ENCODE results near the gene VPS16. TPM values are rescaled to one million over a fixed set of nuclear protein-coding genes. Genes with fewer than 3 reads are reported as not detected.

Gene VPS16
- polyA plus RNA-seq, 1 experiment: 33.5 TPM

GRCh38 chr20:2871661-2872458 lies 31.3 kb downstream of the VPS16 start:
- H3K27me3 ChIP-seq (ENCODE audit: control insufficient read depth, insufficient read depth, low read length): no peaks in the 10 kb centered on the region
- H3K4me3 ChIP-seq (ENCODE audit: low read depth, low read length): peak overlapping the region; percentile 85
- no peak for DNase-seq (ENCODE audit: low read depth, low spot score)
- ChIA-PET POLR2A (interaction anchor here (1.3 kb wide), 1 partner anchor 32 kb away, joined by 3 read pairs; no protein-coding TSS in a partner anchor), CTCF (interaction anchor here (0.6 to 1.4 kb wide), 4 partner anchors 20 to 348 kb away, joined by 3 to 5 read pairs (median 3); no protein-coding TSS in a partner anchor)
- H3K27ac ChIP-seq (ENCODE audit: low read depth, low read length): no peak overlapping the region
- no peak for TF ChIP-seq CTCF (IDR thresholded peaks at IDR 0.05; ENCODE audit: low read depth, low read length)
- H3K9me3 ChIP-seq (ENCODE audit: control insufficient read depth, insufficient read depth, low read length): no peaks in the 10 kb centered on the region; the same call in 1 of the 2 replicates

- Histone ChIP-seq H3K27ac (ENCODE audit: low read depth, low read length) (peak overlapping the region; percentile 3), H3K9me3 (ENCODE audit: control insufficient read depth, insufficient read depth, low read length) (no peaks in the 10 kb centered on the region; the same call in 1 of the 2 replicates), H3K27me3 (ENCODE audit: control insufficient read depth, insufficient read depth, low read length) (no peaks in the 10 kb centered on the region), H3K4me3 (ENCODE audit: low read depth, low read length) (peak overlapping the region; percentile 85)
- CTCF ChIA-PET: interaction anchor here (0.6 kb wide), 1 partner anchor 114 kb away, joined by 3 read pairs; no protein-coding TSS in a partner anchor
- no peak for DNase-seq (ENCODE audit: low read depth, low spot score)
- POLR2A ChIA-PET: interaction anchor here (0.6 to 1.3 kb wide), 3 partner anchors 33 to 83 kb away, joined by 3 to 4 read pairs (median 3); no protein-coding TSS in a partner anchor
- TF ChIP-seq CTCF (IDR thresholded peaks at IDR 0.05; ENCODE audit: low read depth, low read length): peak; percentile 40
These were observed 32.0 kb downstream of the VPS16 start for GRCh38 chr20:2872459-2873009.

- TF ChIP-seq CTCF (IDR thresholded peaks at IDR 0.05; ENCODE audit: low read depth, low read length): no peak
- CTCF ChIA-PET: no interaction called here
- peak; percentile 56 for DNase-seq (ENCODE audit: low read depth, low spot score)
- no peaks in the 10 kb centered on the region for H3K27me3 ChIP-seq (ENCODE audit: control insufficient read depth, insufficient read depth, low read length)
- peak within 1 kb of the TSS; percentile 3 for H3K27ac ChIP-seq (ENCODE audit: low read depth, low read length)
- POLR2A ChIA-PET: interaction anchor here (0.6 to 1.3 kb wide), 4 partner anchors 33 to 139 kb away, joined by 3 to 5 read pairs (median 4); no protein-coding TSS in a partner anchor
- no peaks in the 10 kb centered on the region; the same call in 1 of the 2 replicates for H3K9me3 ChIP-seq (ENCODE audit: control insufficient read depth, insufficient read depth, low read length)
- peak within 1 kb of the TSS; percentile 85 for H3K4me3 ChIP-seq (ENCODE audit: low read depth, low read length)
These were observed 32.6 kb downstream of the VPS16 start, which contains the start of gene PTPRA for GRCh38 chr20:2873010-2873746. Gene PTPRA, plus strand, starts transcription at chr20:2873481. Its CDS starts 90,797 bp downstream, at chr20:2964278.

GRCh38 chr20:2873747-2874041 lies 33.1 kb downstream of the VPS16 start:
- ChIA-PET CTCF (no interaction called here), POLR2A (interaction anchor here (0.7 kb wide), 1 partner anchor 138 kb away, joined by 5 read pairs; no protein-coding TSS in a partner anchor)
- no peaks in the 10 kb centered on the region; the same call in 1 of the 2 replicates for H3K9me3 ChIP-seq (ENCODE audit: control insufficient read depth, insufficient read depth, low read length)
- TF ChIP-seq CTCF (IDR thresholded peaks at IDR 0.05; ENCODE audit: low read depth, low read length): no peak
- no peak for DNase-seq (ENCODE audit: low read depth, low spot score)
- H3K27me3 ChIP-seq (ENCODE audit: control insufficient read depth, insufficient read depth, low read length): no peaks in the 10 kb centered on the region
- no peak overlapping the region for H3K27ac ChIP-seq (ENCODE audit: low read depth, low read length)
- H3K4me3 ChIP-seq (ENCODE audit: low read depth, low read length): peak overlapping the region; percentile 85

Measured in AG04450 (cell line).